ENCODE measurements around the gene RUSF1. TPM values are rescaled to one million over a fixed set of nuclear protein-coding genes. Genes with fewer than 3 reads are reported as not detected.

Gene RUSF1
- total and polyA plus RNA-seq, 8 donors: 21.4 to 171 (median 47.0) TPM

DNA sequence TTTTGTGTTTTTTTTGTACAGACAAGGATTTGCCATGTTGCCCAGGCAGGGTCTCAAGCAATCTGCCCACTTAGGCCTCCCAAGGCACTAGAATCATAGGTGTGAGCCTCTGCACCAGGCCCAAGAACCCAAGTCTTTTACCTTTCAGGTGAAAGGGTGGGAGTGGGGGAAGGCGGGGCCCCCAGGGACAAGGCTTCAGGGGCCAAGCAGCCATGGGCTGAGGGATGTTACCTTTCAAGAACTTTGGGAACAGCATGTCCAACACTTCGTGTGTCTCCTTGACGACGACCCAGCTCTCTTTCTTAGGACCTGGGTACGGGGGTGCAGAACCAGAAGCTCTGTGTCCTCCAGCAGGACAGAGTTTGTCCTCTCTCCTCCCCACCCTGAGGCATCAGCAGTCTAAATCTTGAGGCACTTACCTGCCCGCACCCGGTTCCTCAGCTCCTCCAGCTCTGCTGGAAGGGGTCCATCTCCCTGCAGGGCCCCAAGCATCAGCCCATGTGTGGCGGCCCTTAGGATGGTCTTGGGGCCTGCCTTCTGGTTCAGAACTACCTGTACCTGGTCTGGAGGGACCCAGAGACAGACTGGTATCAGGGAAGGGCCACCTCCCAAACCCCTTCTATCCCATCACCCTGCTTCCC is 16.3 kb downstream of the RUSF1 start:
- TF ChIP-seq POLR2A (IDR thresholded peaks at IDR 0.05) (no peak), EP300 (IDR thresholded peaks at IDR 0.05) (no peak), POLR2AphosphoS5 (IDR thresholded peaks at IDR 0.05) (no peak)
- TF ChIP-seq, protein P1, sequence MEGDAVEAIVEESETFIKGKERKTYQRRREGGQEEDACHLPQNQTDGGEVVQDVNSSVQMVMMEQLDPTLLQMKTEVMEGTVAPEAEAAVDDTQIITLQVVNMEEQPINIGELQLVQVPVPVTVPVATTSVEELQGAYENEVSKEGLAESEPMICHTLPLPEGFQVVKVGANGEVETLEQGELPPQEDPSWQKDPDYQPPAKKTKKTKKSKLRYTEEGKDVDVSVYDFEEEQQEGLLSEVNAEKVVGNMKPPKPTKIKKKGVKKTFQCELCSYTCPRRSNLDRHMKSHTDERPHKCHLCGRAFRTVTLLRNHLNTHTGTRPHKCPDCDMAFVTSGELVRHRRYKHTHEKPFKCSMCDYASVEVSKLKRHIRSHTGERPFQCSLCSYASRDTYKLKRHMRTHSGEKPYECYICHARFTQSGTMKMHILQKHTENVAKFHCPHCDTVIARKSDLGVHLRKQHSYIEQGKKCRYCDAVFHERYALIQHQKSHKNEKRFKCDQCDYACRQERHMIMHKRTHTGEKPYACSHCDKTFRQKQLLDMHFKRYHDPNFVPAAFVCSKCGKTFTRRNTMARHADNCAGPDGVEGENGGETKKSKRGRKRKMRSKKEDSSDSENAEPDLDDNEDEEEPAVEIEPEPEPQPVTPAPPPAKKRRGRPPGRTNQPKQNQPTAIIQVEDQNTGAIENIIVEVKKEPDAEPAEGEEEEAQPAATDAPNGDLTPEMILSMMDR (IDR thresholded peaks at IDR 0.05): no peak
- 95 to 96% (median 95%) methylated on average over 7 to 8 of the region's 8 CpGs for WGBS, 5 donors
- intact Hi-C loops (cut with DNase I; ENCODE audit: low total_unique reads): no loop called here
- Histone ChIP-seq H3K9me3 (no peaks in the 10 kb centered on the region), H3K4me3 (no peak overlapping the region), H3K4me1 (peaks cover 19 to 24% (median 22%) of the 10 kb centered on the region in 4 donors), H3K27me3 (peaks cover 0 to 18% (median 0%) of the 10 kb centered on the region in 3 donors), H3K27ac (no peak overlapping the region), H3K36me3 (peaks cover 27 to 73% (median 68%) of the 10 kb centered on the region in 4 donors)
- no peak for DNase-seq

DNA sequence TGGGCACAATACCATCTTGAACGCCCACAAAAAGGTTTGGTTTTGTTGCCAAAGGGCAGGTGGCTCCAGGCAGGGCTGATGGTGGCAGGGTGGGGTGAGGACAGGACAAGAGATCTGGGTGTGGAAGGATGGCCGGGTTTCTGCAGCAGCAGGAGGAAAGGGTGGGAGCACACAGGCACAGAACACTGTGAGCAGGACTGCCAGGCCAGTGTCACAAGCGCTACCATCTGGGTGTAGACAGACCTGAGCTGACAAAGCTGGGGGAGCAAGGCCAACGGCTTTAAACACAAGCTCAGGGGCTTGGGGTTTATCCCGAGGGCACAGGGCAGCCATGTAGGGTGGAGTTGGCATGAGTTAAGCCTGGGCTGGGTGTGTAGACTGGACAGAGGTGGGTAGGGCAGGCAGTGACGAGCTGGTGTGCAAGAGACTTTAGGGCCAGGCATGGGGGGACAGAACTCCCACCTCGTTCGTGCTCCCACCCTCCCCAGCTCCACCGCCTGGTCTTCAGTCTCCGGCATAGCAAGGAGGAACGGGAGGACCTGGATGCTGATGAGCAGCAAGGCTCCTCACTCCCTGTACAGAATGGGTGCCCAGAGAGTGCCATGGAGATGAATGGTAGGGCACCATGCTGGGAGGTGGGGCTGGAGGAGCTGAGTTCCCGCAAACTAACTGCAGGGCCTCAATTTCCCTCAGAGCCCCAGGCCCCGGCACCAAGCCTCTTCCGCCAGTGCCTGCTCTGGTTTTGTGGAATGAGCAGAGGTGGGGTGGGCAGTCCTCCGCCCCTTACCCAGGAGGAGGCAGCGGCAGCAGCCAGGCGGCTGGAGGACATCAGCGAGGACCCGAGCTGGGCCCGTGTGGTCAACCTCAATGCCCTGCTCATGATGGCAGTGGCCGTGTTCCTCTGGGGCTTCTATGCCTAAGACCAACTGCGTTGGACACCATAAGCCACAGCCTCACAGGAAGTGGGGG is 18.3 kb downstream of the RUSF1 start:
- H3K27ac ChIP-seq: no peak overlapping the region
- intact Hi-C loops (cut with DNase I; ENCODE audit: low total_unique reads): no loop called here

DNA sequence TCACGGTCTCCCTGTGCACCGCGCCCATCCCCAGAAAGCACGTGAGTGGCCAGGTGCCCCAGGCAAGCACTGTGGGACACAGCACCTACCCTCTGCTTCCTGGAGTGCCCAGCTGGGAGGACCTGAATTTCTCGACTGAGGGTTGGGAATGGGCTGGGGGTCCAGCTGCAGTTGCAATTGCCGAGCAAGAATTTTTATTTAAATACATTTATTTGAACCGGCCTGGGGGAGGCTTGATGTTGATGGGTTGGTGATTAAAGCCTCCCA is 19.0 kb downstream of the RUSF1 start:
- peaks cover 0 to 40% (median 0%) of the 10 kb centered on the region in 3 donors for H3K27me3 ChIP-seq
- intact Hi-C loops (cut with DNase I; ENCODE audit: low total_unique reads): no loop called here
- no peak for DNase-seq
- H3K36me3 ChIP-seq: peaks cover 10 to 46% (median 41%) of the 10 kb centered on the region in 4 donors
- peaks cover 22 to 33% (median 31%) of the 10 kb centered on the region in 4 donors for H3K4me1 ChIP-seq
- TF ChIP-seq, protein P1 (IDR thresholded peaks at IDR 0.05): no peak
- no peak for TF ChIP-seq POLR2AphosphoS5 (IDR thresholded peaks at IDR 0.05)
- no peak for TF ChIP-seq EP300 (IDR thresholded peaks at IDR 0.05)
- TF ChIP-seq POLR2A (IDR thresholded peaks at IDR 0.05): no peak
- H3K4me3 ChIP-seq: no peak overlapping the region
- no peak overlapping the region for H3K27ac ChIP-seq
- H3K9me3 ChIP-seq: no peaks in the 10 kb centered on the region
- WGBS, 5 donors: 62 to 90% (median 73%) methylated on average over 3 to 7 of the region's 7 CpGs

More for the DNA sequence above, 18.3 kb downstream of the RUSF1 start:
- no peak for DNase-seq
- WGBS, 5 donors: 81 to 87% (median 85%) methylated on average over 7 to 22 of the region's 22 CpGs
- peaks cover 10 to 53% (median 48%) of the 10 kb centered on the region in 4 donors for H3K36me3 ChIP-seq
- peaks cover 0 to 38% (median 0%) of the 10 kb centered on the region in 3 donors for H3K27me3 ChIP-seq
- H3K4me1 ChIP-seq: peaks cover 22 to 29% (median 26%) of the 10 kb centered on the region in 4 donors
- H3K4me3 ChIP-seq: no peak overlapping the region
- H3K9me3 ChIP-seq: no peaks in the 10 kb centered on the region
- TF ChIP-seq POLR2A (IDR thresholded peaks at IDR 0.05): no peak
- TF ChIP-seq, protein P1 (IDR thresholded peaks at IDR 0.05): no peak
- TF ChIP-seq EP300 (IDR thresholded peaks at IDR 0.05): no peak
- no peak for TF ChIP-seq POLR2AphosphoS5 (IDR thresholded peaks at IDR 0.05)

DNA sequence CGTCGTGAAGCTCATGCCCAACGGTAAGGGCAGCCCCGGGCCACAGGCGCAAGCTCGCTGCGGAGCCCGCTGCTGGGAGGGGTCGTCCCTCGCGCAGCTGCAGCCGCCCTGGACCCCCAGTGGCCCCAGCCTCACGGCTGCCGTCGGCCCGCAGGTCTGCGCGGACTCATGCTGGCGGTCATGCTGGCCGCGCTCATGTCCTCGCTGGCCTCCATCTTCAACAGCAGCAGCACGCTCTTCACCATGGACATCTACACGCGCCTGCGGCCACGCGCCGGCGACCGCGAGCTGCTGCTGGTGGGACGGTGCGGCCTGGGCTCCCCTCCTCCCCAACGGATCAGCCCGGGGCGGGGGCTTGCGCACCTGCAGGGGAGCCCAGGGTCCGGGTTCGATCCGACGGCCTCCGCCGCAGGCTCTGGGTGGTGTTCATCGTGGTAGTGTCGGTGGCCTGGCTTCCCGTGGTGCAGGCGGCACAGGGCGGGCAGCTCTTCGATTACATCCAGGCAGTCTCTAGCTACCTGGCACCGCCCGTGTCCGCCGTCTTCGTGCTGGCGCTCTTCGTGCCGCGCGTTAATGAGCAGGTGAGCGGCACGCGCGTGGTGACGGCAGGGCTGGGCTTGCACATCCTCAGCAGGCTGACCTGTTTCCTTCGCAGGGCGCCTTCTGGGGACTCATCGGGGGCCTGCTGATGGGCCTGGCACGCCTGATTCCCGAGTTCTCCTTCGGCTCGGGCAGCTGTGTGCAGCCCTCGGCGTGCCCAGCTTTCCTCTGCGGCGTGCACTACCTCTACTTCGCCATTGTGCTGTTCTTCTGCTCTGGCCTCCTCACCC is 19.5 kb downstream of the RUSF1 start:
- intact Hi-C loops (cut with DNase I; ENCODE audit: low total_unique reads): no loop called here
- Histone ChIP-seq H3K27me3 (peaks cover 0 to 40% (median 0%) of the 10 kb centered on the region in 3 donors), H3K27ac (peak overlapping the region in 1 of 5 donors; percentile 11), H3K4me3 (peak overlapping the region; percentile 48 to 79 (median 56)), H3K9me3 (no peaks in the 10 kb centered on the region), H3K36me3 (peaks cover 10 to 41% (median 36%) of the 10 kb centered on the region in 4 donors), H3K4me1 (peaks cover 22 to 35% (median 31%) of the 10 kb centered on the region in 4 donors)
- peak in 1 of 2 donors; percentile 65 for DNase-seq
- no peak for TF ChIP-seq POLR2A (IDR thresholded peaks at IDR 0.05)
- TF ChIP-seq, protein P1 (IDR thresholded peaks at IDR 0.05): no peak
- no peak for TF ChIP-seq EP300 (IDR thresholded peaks at IDR 0.05)
- TF ChIP-seq POLR2AphosphoS5 (IDR thresholded peaks at IDR 0.05): no peak
- WGBS, 5 donors: 34 to 72% (median 37%) methylated on average over 20 to 77 of the region's 77 CpGs
